Right lobe of liver (tissue), 6 donors: Measurements from ENCODE around the gene COL25A1. TPM values are rescaled to one million over a fixed set of nuclear protein-coding genes. Genes with fewer than 3 reads are reported as not detected.
A peak's percentile ranks its signal among the peaks of the same experiment; 100 is the strongest.

Source experiments
- ATAC-seq, 4 donors: fragments of 200-7000 bp; cut with Tn5 transposase; one replicate each; pipeline ENCODE4 v1.9.1; 2020; ENCODE audit warnings: mild to moderate bottlenecking in 4 of 4, moderate library complexity in 4 of 4
- DNase-seq, 3 donors: peaks; one replicate each; pipeline ENCODE4 v3.0.0-alpha.2; 2020
- H3K27ac ChIP-seq, 3 donors: fragments of 200-600 bp; one replicate each; pipeline ENCODE4 v1.8.0; 2022
- H3K27me3 ChIP-seq, 2 donors: fragments of 200-600 bp; one replicate each; pipeline ENCODE4 v1.8.0; 2022
- H3K36me3 ChIP-seq, 4 donors: fragments of 200-600 bp; sonication (generic) in 1 of 4; one replicate each; pipeline versions ENCODE4 v1.5.1 to v1.8.0; 2017 to 2022; ENCODE audit warnings: control low read depth in 1 of 4
- H3K4me1 ChIP-seq, 4 donors: fragments of 200-600 bp; sonication (generic) in 1 of 4; one replicate each; pipeline versions ENCODE4 v1.5.1 to v1.8.0; 2017 to 2022; ENCODE audit warnings: control low read depth in 1 of 4
- H3K4me3 ChIP-seq, 3 donors: fragments of 200-600 bp; one replicate each; pipeline ENCODE4 v1.8.0; 2022
- H3K9me3 ChIP-seq, 4 donors: fragments of 200-600 bp; sonication (generic) in 1 of 4; one replicate each; pipeline versions ENCODE4 v1.5.1 to v1.8.0; 2017 to 2022; ENCODE audit warnings: control low read depth in 1 of 4
- POLR2A ChIP-seq: fragments of 450-650 bp; IDR thresholded peaks from one replicate; pipeline ENCODE4 v1.6.1; 2017; ENCODE audit warnings: antibody characterized with exemption, mild to moderate bottlenecking
- WGBS: methylation state at CpG from one replicate; pipeline ENCODE4 v1.1.6; 2018; ENCODE audit warnings: low coverage, low lambda C conversion rate; ENCODE audit not compliant: insufficient coverage; ENCODE audit errors: missing lambda C conversion rate; 5-methylcytosine and 5-hydroxymethylcytosine counted together
- intact Hi-C, 2 donors: fragments of 100-400 bp; cut with DNase I; formaldehyde crosslinking; loops; one replicate each; pipeline versions ENCODE4 v1.11.2 to v1.14.1; 2022
- total RNA-seq, 6 experiments: library from RNA; depleted of rRNA in 2 of 6; stranded (reverse); fragments of >200 nt in 2 of 6; fragmentation: NEBNext Ultra II Directional in 3 of 6; extraction: Animal tissue kit (Norgen Biotek cat#: 25700) in 3 of 6; gene quantifications; one replicate each; pipeline versions ENCODE4 v1.1.0 to v1.2.4, GENCODE V29; 2016 to 2023
- TF ChIP-seq, protein P1 (sequence below), 4 donors: fragments of 200-600 bp in 3 of 4; fragments of 450-650 bp in 1 of 4; IDR thresholded peaks; one replicate each; pipeline versions ENCODE4 v1.5.1 to v1.8.0; 2016 to 2022; ENCODE audit warnings: antibody characterized with exemption in 4 of 4, mild to moderate bottlenecking in 2 of 4
- donor health status: DM: no; HTN: yes; CAD: no.
- donor health status: DM: no; HTN: no; CAD: no.
- donor health status: DM: no; HTN: no; CAD: no.
- donor health status: DM: no; HTN: yes; CAD: no.
- donor health status: DM: no; HTN: yes; CAD: no.

The COL25A1 gene
- total RNA-seq, 6 experiments from 2014 or later: 0.06 to 4.8 (median 1.3) TPM

DNA sequence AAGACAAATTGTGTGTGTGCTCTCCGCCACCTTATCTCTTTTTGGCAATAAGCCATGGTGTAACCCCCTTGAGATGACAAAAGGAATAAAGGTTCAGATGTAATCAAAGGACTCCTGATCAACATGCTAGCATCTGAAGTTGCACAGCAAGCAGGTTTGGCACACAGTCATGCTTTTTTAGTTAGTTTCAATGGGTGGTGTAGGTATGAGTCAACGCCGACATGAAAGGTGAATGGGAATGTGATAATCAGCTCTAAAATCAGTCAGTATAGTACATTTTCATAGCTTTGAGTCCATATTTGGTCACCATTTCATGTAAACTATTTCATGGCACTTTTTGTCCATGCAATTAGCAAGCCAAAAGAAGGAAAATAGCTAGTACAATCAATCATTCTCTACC, 489.2 kb downstream of the COL25A1 start:
- Histone ChIP-seq H3K4me3 (no peak overlapping the region), H3K4me1 (no peaks in the 10 kb centered on the region), H3K27ac (no peak overlapping the region), H3K27me3 (no peaks in the 10 kb centered on the region), H3K9me3 (no peaks in the 10 kb centered on the region), H3K36me3 (no peaks in the 10 kb centered on the region)
- ATAC-seq (no peak), DNase-seq (no peak)
- WGBS: 82% methylated on average over 3 of the region's 3 CpGs
- TF ChIP-seq, protein P1, sequence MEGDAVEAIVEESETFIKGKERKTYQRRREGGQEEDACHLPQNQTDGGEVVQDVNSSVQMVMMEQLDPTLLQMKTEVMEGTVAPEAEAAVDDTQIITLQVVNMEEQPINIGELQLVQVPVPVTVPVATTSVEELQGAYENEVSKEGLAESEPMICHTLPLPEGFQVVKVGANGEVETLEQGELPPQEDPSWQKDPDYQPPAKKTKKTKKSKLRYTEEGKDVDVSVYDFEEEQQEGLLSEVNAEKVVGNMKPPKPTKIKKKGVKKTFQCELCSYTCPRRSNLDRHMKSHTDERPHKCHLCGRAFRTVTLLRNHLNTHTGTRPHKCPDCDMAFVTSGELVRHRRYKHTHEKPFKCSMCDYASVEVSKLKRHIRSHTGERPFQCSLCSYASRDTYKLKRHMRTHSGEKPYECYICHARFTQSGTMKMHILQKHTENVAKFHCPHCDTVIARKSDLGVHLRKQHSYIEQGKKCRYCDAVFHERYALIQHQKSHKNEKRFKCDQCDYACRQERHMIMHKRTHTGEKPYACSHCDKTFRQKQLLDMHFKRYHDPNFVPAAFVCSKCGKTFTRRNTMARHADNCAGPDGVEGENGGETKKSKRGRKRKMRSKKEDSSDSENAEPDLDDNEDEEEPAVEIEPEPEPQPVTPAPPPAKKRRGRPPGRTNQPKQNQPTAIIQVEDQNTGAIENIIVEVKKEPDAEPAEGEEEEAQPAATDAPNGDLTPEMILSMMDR (IDR thresholded peaks at IDR 0.05): no peak
- TF ChIP-seq POLR2A: no peak
- intact Hi-C loops: no loop called here

DNA sequence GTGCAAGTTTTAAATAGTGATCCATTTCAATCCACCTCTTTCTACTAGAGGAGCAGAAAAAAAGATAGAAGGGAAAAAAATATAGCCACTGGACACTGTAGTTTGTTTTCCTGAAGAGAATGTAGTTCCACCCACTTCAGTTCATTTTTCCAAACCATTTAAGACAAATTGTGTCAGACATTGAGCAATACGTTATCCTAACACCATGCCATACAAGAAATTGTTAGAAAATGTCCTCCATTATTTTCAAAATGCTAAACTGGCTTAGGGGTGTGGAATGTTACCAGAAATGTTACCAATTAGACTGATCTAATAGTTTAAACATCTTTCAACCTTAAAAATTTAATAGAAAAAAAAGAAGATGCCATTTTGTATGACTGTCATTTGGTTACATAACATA, 491.0 kb downstream of the COL25A1 start:
- Histone ChIP-seq H3K4me1 (no peaks in the 10 kb centered on the region), H3K36me3 (no peaks in the 10 kb centered on the region), H3K27me3 (no peaks in the 10 kb centered on the region), H3K4me3 (no peak overlapping the region), H3K9me3 (no peaks in the 10 kb centered on the region), H3K27ac (no peak overlapping the region)
- DNase-seq (no peak), ATAC-seq (no peak)
- WGBS: 77% methylated on average over 1 of the region's 1 CpG
- intact Hi-C loops: no loop called here
- TF ChIP-seq, protein P1 (IDR thresholded peaks at IDR 0.05): no peak
- TF ChIP-seq POLR2A: no peak

DNA sequence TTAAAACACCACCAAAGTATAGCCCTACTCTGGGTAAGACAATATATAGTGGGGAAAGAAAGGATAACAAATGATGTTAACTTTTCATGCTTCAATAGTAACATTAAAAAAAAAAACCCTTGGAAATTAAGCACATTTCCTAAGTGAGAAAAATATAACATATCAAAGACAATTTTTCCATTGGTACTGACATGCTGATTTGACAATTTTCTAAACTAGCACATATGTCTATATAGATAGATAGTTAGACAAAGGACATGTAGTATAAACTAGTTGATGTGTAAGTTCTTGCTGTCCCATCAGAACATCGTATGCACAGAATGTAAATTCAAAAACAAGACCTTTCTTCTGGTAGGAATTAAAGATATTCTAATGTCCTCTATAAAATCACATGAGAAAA, 492.4 kb downstream of the COL25A1 start:
- Histone ChIP-seq H3K4me1 (peaks cover 0 to 1% (median 0%) of the 10 kb centered on the region in 4 donors), H3K4me3 (no peak overlapping the region), H3K27me3 (no peaks in the 10 kb centered on the region), H3K27ac (no peak overlapping the region), H3K9me3 (no peaks in the 10 kb centered on the region), H3K36me3 (no peaks in the 10 kb centered on the region)
- ATAC-seq: no peak
- intact Hi-C loops: no loop called here
- WGBS: 100% methylated on average over 1 of the region's 1 CpG
- TF ChIP-seq, protein P1 (IDR thresholded peaks at IDR 0.05): no peak
- TF ChIP-seq POLR2A: no peak
- DNase-seq: no peak

DNA sequence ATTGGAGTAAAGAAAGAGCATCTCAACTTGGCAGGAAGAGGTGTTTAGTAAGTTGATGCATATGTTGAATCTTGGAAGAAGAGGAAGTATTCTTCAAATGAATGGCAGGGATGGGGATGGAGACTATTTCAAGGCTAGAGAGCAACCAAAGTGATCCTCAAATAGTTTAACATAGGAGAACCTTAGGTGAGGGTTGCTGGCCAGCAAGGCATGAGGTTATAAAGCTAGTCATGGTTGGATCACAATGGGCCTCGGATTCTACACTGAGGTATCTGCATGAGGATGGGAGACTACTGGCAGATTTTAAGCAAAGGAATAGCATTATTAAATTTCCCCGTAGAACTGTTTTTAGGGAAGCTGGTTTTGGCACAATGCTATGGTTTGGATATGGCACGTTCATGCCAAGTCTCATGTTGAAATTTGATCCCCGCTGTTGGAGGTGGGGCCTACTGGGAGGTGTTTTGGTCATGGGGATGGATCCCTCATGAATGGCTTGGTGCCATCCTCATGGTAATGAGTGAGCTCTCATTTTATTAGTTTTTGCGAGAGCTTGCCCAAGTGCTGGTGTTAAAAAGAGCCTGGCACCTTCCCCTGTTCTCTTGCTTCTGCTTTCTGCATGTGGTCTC, 497.7 kb downstream of the COL25A1 start:
- intact Hi-C loops: no loop called here
- H3K36me3 ChIP-seq: no peaks in the 10 kb centered on the region
- no peak for TF ChIP-seq POLR2A
- WGBS: 11% methylated on average over 4 of the region's 5 CpGs
- H3K27ac ChIP-seq: no peak overlapping the region
- H3K9me3 ChIP-seq: no peaks in the 10 kb centered on the region
- H3K4me3 ChIP-seq: no peak overlapping the region
- H3K27me3 ChIP-seq: no peaks in the 10 kb centered on the region
- ATAC-seq (peak; percentile 45 to 85 (median 69)), DNase-seq (peak in 1 of 3 donors; percentile 72)
- peaks cover 0 to 6% (median 0%) of the 10 kb centered on the region in 4 donors for H3K4me1 ChIP-seq

DNA sequence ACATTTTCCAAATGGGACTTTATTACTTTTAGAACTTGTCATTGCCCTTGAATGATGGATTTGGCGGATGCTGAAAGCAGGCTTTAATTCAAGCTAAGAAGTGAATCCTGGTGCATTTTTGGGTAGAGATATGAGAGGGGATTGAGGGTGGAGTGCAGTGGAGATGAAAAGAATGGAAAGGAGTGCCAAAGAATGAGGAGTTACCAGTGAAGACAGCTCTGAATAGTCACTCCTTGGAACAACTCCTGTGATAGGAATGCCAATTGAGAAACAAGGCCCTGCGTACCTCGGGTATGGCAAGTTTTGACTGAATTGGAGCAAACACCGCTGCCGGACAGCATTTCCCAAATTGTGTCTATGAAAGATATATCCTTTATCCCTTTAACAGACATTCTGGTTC, 503.2 kb downstream of the COL25A1 start:
- Histone ChIP-seq H3K4me3 (no peak overlapping the region), H3K4me1 (peaks cover 0 to 19% (median 3%) of the 10 kb centered on the region in 4 donors), H3K27me3 (no peaks in the 10 kb centered on the region), H3K36me3 (no peaks in the 10 kb centered on the region), H3K9me3 (no peaks in the 10 kb centered on the region), H3K27ac (no peak overlapping the region)
- no peak for ATAC-seq
- intact Hi-C loops: no loop called here
- no peak for DNase-seq
- 100% methylated on average over 5 of the region's 5 CpGs for WGBS
- no peak for TF ChIP-seq POLR2A
- TF ChIP-seq, protein P1 (IDR thresholded peaks at IDR 0.05): no peak
